Measurements from ENCODE around the gene SLC35F6.

DNA sequence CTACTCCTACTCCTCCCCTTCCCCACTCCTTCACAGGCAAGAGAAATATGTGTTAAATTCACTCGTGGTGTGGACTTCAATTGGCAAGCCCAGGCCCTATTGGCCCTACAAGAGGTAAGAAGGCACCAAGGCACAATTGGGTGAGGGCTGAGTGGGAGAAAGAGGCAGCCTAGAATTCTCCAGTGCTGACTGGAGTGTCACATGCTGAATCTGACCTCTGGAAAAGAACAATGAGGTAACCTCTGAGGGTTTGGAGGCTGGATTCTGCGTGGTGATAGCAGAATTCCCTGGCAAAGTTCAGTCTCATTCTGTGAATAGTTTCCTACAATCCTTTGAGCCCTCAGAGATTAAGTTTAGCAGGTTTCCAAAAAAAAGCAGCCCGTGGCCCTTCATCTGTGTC is 28.6 kb downstream of the SLC35F6 start:
- TF ChIP-seq, protein P1, sequence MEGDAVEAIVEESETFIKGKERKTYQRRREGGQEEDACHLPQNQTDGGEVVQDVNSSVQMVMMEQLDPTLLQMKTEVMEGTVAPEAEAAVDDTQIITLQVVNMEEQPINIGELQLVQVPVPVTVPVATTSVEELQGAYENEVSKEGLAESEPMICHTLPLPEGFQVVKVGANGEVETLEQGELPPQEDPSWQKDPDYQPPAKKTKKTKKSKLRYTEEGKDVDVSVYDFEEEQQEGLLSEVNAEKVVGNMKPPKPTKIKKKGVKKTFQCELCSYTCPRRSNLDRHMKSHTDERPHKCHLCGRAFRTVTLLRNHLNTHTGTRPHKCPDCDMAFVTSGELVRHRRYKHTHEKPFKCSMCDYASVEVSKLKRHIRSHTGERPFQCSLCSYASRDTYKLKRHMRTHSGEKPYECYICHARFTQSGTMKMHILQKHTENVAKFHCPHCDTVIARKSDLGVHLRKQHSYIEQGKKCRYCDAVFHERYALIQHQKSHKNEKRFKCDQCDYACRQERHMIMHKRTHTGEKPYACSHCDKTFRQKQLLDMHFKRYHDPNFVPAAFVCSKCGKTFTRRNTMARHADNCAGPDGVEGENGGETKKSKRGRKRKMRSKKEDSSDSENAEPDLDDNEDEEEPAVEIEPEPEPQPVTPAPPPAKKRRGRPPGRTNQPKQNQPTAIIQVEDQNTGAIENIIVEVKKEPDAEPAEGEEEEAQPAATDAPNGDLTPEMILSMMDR (conservative IDR thresholded peaks at IDR 0.05; ENCODE audit: low read length): no peak
- TF ChIP-seq EZH2phosphoT487 (IDR thresholded peaks at IDR 0.05; ENCODE audit: borderline replicate concordance, low read depth, low read length): no peak
